GM21447 (cell line): Measurements from ENCODE around the gene KAT2A.
"Not testable (repeated sequence)": the region's sequence is repeated elsewhere in the genome, so short reads cannot be mapped to it uniquely, and the experiment has no call there.

Source experiments
- ATAC-seq: cut with Tn5 transposase; IDR thresholded peaks from one replicate; pipeline ENCODE4 v1.9.1; 2021; ENCODE audit not compliant: unreplicated experiment

Gene KAT2A

DNA sequence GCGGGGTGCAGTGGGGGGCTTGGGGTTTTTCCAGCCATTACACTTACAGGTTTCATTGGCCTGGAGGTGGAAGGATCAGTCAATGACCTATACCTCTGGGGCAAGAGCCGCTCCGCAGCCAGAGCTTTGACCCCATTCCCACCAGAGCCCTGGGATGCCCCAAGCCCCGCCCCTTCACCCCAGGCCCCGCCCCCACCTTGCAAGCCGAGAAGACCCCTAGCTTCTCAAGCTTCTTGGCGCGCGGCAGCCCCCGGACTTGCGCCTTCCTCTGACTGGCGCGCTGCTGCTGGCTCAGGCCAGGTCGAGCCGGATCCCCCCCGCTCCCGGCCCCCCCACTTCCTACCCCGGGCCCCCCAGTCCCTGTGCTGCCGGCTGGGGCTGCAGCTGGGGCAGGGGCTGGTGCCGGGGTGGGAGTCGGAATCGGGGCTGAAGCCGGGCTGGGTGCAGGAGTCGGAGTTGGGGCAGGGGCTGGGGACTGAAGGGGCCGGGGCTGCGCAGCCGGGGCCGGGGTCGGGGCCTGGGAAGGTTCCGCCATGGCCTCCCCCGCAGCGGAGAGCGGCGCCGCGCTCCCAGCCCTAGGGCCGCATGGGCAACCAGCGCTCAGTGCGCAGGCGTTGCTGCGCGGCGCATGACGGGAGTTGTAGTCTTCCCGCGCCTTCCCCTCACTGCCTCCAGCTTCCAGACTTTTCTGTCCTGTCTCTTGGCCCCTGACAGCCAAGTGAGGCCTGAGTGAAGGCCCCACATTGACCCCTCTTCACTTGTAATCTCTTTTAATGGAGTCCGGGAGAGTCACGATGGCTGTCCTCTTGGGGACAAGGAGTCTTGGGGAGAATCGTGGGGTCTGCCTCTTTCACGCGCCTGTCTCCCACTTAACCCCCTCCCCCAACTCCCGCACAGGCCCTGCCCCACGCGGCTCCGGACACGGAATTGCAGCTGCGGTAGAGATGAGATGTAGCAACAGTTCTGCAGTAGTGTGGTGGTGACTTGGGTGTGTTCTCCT, at the start of gene KAT2A:
Gene KAT2A (minus strand): TSS at position 598 of the 1,000 bp plus-strand sequence. CDS start 63 bp downstream, at position 535.
- ATAC-seq: no peak

DNA sequence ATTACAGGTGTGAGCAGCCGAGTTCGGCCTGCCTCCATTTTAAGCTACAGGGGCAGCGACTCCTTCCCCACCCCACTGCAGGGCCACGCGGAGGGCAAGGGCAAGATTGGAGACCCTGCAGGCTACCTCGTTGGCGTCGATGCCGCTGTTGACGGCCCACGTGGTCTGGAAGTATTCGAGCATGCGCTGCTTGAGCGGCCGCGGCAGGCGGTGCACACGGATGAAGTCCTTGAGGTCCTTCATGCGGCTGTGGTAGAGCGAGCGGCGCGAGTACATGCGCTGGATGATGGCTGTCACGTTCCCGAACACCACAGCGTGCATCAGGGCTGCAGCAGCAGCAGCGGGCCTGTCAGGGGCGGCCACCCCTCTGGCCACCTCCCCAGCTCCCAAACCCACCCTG, 48.2 kb upstream of the KAT2A start:
- ATAC-seq: no peak

DNA sequence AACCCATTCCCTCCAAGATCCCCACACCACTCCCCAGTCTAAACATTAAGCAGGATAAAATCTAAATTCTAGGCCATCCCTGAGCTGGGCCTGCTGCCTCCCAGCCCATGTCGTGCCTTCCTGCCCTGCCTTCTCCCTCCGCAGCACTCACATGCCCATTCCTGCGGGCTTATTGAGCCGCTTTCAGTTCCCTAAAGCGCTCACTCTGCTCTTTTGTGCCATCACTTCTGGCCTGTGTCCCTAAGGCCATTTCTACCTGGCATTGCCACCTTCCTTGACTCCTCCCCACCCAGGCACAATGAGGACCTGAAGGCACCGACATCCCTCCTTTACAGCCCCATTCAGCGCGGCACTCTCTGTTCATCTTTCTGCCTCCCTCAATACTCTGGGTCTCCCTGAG, 46.6 kb upstream of the KAT2A start:
- ATAC-seq: no peak

DNA sequence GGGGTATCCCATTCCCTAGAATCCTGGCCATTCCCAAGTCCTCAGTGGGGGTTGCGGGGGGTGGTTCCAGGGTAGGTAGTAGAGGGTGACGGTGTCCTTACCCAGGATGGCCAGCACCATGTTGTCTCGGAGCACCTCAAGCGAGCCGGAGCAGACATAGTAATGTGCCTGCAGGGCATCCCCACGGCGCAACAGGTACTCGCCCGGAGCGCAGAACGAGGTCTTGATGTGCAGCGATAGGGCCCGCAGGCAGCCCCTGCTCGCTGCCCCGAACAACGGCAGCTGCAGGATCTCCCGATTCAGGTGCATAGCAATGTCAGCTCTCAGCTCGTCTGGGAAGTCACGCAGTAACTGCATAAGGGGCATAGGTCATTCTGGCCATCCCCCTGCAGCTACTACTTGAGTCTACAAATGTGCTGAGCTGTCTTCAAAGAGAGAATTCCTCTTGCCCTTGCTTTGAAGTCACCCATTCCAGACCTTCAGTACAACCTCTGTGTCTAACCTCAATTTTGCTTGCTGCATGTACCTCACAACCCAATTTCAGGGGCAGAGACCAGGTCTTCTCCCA, 45.1 kb upstream of the KAT2A start:
- ATAC-seq: no peak

DNA sequence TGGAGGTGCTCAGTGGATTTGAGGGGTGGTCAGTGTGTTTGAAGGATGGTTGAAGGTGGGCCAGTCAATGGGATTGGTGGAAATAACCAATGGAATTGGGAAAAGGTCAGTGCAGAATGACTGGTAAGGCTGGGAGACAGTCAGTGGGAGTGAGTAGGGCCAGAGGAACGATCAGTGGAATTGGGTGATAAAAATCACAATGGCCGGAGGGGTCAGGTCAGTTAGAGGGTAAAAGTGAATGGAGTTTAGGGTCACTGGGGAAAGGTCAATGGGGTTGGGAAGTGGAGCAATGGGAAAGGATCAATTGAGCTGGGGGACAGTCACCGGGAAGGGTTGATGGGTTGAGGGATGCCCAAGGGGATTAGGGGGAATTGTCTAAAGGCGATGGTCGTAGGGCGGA, 44.6 kb upstream of the KAT2A start:
- ATAC-seq: no peak

DNA sequence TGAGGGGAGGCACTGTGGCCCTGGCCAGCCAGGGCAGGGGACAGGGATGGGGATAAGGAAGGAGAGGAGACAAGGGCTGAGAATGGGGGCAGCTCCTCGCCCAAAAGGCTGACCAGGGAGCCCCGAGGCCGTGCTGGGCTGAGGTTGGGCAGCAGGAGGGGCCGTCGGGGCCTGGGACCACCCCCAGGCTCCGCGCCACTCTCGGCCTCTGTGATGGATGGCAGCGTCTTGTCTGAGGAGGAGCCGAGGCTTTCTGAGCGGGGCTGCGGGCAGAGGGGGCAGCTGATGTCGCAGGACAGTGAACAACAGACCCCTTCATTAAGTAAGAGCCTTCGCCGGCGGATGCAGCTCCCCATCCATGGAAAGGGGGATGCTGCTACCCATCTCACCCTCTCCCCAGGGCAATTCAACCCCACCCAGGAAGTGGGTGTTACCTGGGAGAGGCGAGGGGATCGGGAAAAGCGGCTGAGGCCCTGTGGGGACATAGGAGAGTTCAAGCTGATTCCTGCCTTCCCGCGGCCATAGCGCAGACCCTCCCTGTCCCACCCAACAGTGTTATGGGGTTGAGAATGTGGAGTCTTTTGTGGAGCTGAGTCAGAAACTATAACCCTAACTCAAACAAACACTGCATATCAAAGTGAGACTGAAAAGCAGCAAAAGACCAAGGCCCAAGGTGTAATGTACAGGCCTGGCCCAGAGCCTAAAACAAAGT, 42.7 kb upstream of the KAT2A start:
- ATAC-seq: no peak

DNA sequence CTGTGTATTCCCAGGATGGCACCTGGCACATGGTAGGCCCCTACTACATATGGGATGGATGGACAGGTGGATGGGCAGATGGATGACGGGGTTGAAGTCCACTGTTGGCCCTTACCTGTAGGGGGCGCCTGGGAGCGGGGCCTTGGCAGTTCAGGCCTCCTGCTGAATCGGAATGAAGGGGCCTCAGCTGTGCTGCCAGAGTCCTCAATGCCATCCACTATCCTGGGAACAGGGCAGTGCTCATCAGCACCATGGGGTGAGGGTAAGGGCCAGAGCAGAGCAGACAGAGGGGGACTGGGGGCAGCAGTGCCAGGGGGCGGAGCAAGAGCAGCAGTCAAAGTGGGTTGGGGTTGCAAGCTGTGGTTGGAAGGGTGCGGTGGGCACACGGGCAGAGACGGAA, 41.9 kb upstream of the KAT2A start:
- no peak for ATAC-seq

DNA sequence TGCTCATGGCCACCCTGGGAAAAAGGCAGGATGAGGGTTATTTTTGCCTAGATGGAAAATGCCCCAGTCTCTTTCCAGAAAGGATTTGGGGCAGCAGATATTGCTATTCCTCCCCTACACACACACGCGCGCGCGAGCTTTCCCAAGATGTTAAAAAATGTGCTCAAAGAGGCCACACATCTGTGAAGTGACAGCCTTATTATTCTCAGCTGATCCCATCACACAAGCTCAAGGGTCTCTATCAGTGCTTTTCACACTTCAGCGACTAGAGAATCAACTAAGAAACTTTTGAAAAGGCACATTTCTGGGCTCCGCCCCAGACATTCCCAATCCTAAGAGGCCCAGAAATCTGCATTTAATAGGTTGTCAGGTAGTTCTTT, 39.4 kb upstream of the KAT2A start:
- ATAC-seq: no peak

DNA sequence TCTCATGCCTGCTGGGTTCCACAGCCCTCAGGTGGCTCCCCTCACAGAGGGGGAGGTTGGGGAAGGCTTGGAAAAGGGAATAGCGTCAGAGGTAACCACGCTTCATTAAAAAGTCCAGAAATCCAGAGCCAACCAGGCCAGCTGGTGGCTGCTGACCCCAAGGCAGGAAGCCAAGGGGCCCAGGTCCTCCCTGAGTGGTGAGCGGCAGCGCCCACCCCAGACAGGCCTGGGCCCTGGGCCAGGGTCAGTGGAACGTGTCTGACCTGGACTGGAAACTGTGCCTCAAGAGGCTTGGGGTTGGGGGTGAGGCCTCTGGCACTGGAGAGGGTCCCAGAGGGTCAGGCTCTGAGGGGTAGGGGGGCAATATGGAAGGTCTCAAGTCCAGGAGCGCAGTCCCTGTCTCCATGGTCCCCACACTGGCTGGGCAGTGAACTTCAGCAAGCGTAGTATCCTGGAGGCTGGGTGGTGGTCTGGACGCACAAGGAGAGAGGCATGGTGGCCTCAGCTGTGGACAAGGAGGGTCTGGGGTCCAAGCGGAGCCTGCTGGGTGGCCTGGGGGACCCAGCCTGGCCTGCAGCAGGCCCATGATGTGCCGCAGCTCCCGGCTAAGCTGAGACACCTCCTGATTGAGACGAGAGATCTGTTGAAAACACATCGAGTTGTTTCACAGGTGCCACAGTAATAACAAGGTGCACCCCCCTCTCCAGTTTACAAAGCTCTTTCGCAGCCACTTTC, 38.8 kb upstream of the KAT2A start:
- ATAC-seq: no peak

DNA sequence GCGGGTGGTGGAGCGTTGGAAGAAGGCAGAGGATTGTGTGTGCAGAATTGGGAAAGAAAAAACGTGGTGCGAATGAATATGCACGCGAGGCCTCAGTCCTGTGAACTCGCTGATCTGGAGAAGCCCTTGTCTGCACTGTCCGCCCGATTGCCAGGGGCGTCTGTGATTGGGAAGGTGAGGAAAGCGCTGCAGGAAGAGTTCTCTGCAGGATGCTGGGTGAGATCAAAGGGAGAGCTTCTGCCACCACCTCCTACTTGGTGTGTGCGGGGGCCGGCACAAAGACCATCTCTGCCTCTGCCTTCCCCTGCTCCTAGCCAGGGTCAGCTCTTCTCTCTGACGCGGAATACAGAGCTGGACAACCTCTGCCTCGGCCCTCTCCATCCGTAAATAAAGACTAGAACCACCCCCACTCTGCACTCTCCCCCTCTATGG, 34.5 kb upstream of the KAT2A start:
- ATAC-seq: no peak

DNA sequence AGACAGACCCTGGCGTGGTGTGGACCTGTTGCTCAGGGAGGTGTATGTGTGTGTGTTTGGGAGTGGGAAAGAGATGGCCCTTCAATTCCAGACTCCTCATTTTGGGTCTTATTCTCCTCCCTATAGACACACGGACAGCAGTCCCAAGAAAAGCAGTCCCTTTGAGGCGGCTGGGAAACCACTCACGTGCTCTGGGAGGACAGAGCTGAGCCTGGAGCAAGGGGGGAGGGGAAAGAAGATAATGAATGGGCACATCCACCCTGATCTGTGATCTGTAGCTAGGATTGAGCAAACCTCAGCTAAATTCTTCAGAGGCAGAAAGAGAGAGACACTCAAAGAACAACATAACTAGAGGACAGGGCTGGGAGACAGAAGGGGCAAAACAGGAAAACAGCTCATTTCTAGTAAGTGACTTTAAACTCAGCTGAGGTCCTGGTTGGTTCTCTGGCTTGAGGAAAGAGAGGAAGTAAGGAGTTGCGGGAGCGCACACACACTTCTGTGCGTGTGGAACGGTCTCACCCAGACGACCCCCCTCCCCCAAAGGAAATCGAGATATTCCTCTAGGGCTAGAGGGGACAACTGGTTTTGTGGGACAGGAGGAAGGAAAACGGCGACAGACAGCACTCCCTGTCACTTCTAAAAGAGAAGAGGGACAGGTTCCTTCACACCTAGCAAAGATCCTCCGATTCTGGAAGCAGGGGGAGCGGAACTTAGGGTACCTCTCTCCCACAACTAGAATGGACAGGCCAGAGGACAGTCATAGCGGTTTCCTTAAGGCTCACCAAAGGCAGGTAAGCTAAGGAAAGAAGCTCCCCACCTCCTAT, 33.0 kb upstream of the KAT2A start:
- ATAC-seq: no peak

DNA sequence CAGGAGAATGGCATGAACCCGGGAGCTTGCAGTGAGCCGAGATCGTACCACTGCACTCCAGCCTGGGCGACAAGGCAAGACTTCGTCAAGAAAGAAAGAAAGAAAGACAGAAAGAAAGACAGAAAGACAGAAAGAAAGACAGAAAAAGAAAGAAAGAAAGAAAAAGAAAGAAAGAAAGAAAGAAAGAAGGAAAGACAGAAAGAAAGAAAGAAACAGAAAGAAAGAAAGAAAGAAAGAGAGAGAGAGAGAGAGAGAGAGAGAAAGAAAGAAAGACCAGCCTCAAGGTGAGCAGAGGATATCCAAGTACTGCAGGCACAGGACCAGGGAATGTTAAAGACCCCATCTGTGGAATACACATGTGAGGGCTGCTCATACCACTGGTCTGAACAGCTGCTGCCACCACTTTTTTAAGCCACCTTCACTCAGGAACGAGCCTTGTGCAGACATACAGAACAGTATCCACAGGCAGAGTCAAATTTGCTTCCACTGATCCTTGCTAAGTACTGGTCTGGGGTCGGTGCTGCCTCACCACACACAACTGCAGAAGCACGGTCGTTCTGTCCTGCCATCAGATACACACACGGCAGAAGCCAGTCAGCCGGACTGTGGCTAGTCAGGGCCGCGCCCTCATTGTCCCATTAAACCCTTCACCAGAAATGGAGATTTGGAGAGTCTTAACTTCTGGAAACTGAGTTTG, 25.9 kb upstream of the KAT2A start:
- ATAC-seq: no peak

DNA sequence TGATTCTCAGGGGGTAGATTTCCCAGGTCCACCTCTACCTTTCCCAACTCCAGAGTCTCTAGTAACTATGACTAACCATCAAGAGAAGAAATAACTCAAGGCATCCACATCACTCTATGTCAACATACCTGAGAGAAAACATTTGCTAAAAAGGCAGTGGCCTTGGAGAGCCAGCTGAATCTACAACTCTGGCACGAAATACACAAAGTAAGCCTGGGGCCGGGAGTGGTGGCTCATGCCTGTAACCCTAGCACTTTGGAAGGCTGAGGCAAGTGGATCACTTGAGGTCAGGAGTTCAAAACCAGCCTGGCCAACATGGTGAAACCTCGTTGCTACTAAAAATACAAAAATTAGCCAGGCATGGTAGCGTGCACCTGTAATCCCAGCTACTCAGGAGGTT, 22.0 kb upstream of the KAT2A start:
- ATAC-seq: not testable (repeated sequence)

DNA sequence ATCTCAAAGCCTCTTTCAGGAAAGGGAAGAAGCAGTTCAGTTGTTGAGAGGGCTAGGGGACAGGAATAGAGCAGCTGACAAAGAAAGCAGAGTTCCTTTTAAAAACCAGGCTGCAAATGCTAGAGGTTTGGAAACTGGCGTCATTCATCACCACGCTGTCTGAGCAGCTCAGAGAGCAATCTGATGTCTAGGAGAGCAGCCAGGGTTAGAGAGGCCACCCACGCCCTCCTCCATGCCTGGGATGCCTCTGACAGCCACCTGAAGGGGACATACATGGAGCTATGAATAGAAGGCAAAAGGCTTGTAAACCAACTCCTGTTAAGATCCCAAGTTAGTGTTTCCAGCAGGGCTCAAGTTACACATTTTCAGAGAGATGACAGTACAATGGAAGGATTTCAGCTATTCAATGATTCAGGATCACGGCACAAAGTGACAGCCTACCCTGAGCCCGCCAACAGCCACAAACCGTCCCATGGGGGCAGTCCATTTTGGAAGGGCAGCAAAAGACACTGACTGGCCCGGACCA, 21.3 kb upstream of the KAT2A start:
- ATAC-seq: no peak

DNA sequence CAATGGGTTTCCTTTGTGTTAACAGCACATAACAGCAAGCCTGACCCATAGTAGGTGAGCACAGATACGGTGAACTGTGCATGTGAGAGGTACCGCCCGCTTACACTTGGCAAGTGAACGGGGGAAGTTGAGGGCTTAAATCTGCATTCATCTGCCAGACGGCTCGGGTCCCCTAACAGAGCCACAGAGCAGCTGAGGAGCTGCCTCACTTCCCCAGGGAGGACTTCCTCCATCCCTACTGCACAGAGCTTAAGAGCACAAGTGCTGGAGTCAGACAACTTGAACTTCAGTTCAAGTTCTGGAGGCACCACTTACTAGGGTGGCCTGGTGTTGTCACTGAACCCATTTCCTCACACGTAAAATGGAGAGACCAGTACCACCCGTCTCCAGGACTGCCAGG, 20.2 kb upstream of the KAT2A start:
- ATAC-seq: no peak

DNA sequence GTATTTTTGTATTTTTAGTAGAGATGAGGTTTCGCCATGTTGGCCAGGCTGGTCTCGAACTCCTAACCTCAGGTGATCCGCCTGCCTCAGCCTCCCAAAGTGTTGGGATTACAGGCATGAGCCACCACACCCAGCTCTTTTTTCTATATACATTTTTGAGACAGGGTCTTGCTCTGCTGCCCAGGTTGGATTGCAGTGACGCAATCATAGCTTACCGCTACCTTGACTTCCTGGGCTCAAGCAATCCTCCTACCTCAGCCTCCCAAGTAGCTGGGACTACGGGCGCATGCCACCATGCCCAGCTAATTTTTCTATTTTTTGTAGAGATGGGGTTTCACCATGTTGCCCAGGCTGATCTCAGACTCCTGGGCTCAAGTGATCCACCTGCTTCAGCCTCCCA, 19.5 kb upstream of the KAT2A start:
- ATAC-seq: not testable (repeated sequence)

DNA sequence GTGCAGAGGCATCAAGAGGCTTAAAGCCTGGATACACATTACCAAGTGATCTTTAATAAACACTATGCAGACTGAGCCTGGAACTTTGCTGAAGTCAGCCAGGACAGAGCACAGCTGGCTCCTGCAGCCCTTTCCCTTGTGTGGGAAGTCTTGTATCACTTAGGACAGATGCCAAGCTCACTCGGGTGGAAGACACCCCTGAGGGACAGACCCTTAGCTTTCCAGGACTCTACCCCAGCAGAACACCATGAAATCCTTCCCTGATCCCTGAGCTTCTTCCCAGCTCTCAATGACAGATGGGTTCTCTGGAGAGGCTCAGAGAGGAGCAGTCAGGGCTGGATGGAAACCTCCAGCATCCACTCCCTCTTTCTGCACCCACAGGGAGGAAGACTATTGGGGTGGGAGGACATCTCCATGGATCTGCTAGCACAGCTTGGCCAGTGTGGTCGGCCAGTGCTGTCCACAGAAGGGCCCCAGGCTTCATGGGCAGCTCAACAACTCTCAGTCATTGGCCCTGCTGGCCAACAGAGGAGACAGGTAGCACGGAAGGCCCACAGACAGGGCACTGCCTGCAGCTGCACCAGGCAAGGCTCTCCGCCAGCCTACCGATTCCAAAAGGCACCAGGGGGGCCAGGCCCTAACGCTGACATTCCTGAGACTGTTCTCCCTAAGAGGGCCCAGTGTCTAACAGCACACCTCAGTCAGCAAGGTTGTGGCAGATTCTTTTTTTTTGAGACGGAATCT, 17.8 kb upstream of the KAT2A start:
- no peak for ATAC-seq

DNA sequence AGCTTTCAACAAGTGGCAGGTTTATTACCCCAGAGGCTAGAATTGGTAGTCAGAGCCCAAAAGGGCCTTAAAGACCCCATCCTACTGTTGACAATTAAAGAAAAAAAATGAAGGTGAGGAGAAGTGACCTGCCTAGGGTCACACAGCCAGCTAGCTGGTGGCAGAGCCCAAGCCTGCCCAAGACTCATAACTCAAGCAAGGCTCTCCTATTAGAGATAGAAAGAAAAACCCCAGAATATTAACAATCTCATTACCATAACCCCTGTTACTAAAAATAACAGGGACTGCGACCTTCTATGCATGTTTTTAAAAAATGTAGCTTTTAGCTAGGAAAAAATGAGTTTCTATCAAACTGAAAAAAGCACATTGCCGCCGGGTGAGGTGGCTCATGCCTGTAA, 15.5 kb upstream of the KAT2A start:
- ATAC-seq: no peak
